Caco-2 (cell line): Measurements from ENCODE around the gene S100A16. TPM values are rescaled to one million over a fixed set of nuclear protein-coding genes. Genes with fewer than 3 reads are reported as not detected.

Experiments
- BruUV-seq: library from RNA; stranded (reverse); fragments of 400-500 nt; replicated peaks from 2 replicates; lab custom pipeline; 2021; lab: Mats Ljungman, UMichigan
- CTCF ChIA-PET: fragments of 300-600 bp; sonication (Branson Sonifier 250); formaldehyde crosslinking; loops from one replicate; lab custom pipeline; 2022; ENCODE audit warnings: antibody characterized with exemption; lab: Charles Lee
- POLR2A ChIA-PET: fragments of 300-600 bp; sonication (Branson Sonifier 250); formaldehyde crosslinking; loops from one replicate; lab custom pipeline; 2022; ENCODE audit warnings: antibody characterized with exemption; lab: Charles Lee
- DNase-seq, 2 experiments: peaks; one replicate each; pipeline versions ENCODE4 v3.0.0 to v3.0.0-alpha.2; 2020 to 2022
- H3K27me3 ChIP-seq: replicated peaks from 2 replicates; pipeline ENCODE4 v1.6.0; 2011; ENCODE audit warnings: low read length; ENCODE audit not compliant: control insufficient read depth, insufficient read depth
- H3K36me3 ChIP-seq: 2 replicates; pipeline ENCODE4 v1.5.1; 2011; ENCODE audit warnings: low read length; ENCODE audit not compliant: control insufficient read depth, insufficient read depth
- H3K4me1 ChIP-seq: fragments of 250-450 bp; sonication (Bioruptor Pico); 2 replicates; pipeline ENCODE4 v1.5.1; 2020; ENCODE audit warnings: mild to moderate bottlenecking
- H3K4me3 ChIP-seq: 2 replicates; pipeline ENCODE4 v1.5.1; 2011; ENCODE audit warnings: low read depth, mild to moderate bottlenecking, control low read depth, low read length
- H3K9me3 ChIP-seq: fragments of 250-450 bp; sonication (Bioruptor Pico); 2 replicates; pipeline ENCODE4 v1.5.1; 2020; ENCODE audit warnings: mild to moderate bottlenecking, moderate library complexity
- H3K27ac Mint-ChIP-seq: one replicate; pipeline ENCODE4 v1.8.0; 2022; ENCODE audit warnings: mixed read lengths; ENCODE audit not compliant: unreplicated experiment
- H3K27me3 Mint-ChIP-seq: one replicate; pipeline ENCODE4 v1.8.0; 2022; ENCODE audit warnings: mixed read lengths; ENCODE audit not compliant: insufficient read depth, unreplicated experiment
- H3K36me3 Mint-ChIP-seq: one replicate; pipeline ENCODE4 v1.8.0; 2022; ENCODE audit warnings: mild to moderate bottlenecking, mixed read lengths; ENCODE audit not compliant: insufficient read depth, unreplicated experiment
- H3K4me1 Mint-ChIP-seq: one replicate; pipeline ENCODE4 v1.8.0; 2022; ENCODE audit warnings: low read depth, mixed read lengths; ENCODE audit not compliant: unreplicated experiment
- H3K4me3 Mint-ChIP-seq: one replicate; pipeline ENCODE4 v1.8.0; 2022; ENCODE audit warnings: mild to moderate bottlenecking, moderate library complexity, mixed read lengths; ENCODE audit not compliant: unreplicated experiment
- H3K9me3 Mint-ChIP-seq: one replicate; pipeline ENCODE4 v1.8.0; 2022; ENCODE audit warnings: mixed read lengths; ENCODE audit not compliant: unreplicated experiment
- intact Hi-C: fragments of 100-400 bp; cut with micrococcal nuclease; formaldehyde crosslinking; loops from one replicate; pipeline ENCODE4 v1.10.0; 2022; ENCODE audit not compliant: unreplicated experiment
- total RNA-seq: library from RNA; stranded (reverse); gene quantifications from 2 replicates; pipeline ENCODE4 v1.2.3, GENCODE V29; 2022
- TF ChIP-seq, protein P1 (sequence below), 2 experiments: fragments of 200-600 bp in 1 of 2; IDR thresholded peaks; 1 replicate in 1 of 2; 2 replicates in 1 of 2; pipeline versions ENCODE4 v1.5.1 to v1.8.0; 2011 to 2022; ENCODE audit warnings: antibody characterized with exemption in 1 of 2, control low read depth in 1 of 2, inconsistent platforms in 1 of 2, low read depth in 1 of 2, low read length in 1 of 2, mild to moderate bottlenecking in 1 of 2, moderate library complexity in 1 of 2; ENCODE audit not compliant: insufficient read depth in 1 of 2, severe bottlenecking in 1 of 2, unreplicated experiment in 1 of 2

Gene S100A16
- total RNA-seq, 1 experiment from 2014 or later: 243 TPM

DNA sequence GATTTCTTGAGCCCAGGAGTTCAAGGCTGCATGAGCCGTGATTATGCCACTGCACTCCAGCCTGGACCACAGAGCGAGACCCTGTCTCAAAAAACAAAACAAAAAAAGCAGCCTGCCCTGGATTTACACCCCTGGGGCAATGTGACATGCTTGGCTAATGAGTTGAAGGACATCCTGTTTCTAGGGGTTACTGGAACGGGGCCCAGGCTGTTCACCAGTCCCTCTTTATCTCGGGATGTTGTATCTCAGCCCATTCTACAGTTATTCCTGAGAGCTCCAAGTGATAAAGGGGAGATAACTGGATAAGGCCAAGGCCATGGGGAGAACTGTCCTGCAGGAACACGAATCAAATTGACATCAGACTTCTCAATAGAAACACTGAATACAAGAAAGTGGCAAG is 25.6 kb downstream of the S100A16 start:
- Mint-ChIP-seq H3K27me3 (no peaks in the 10 kb centered on the region), H3K27ac (no peak overlapping the region), H3K4me3 (no peak overlapping the region), H3K4me1 (peaks cover 32% of the 10 kb centered on the region), H3K9me3 (no peaks in the 10 kb centered on the region), H3K36me3 (no peaks in the 10 kb centered on the region)
- peaks cover 24% of the 10 kb centered on the region for H3K4me1 ChIP-seq
- H3K36me3 ChIP-seq: no peaks in the 10 kb centered on the region
- no peaks in the 10 kb centered on the region for H3K27me3 ChIP-seq
- TF ChIP-seq, protein P1, sequence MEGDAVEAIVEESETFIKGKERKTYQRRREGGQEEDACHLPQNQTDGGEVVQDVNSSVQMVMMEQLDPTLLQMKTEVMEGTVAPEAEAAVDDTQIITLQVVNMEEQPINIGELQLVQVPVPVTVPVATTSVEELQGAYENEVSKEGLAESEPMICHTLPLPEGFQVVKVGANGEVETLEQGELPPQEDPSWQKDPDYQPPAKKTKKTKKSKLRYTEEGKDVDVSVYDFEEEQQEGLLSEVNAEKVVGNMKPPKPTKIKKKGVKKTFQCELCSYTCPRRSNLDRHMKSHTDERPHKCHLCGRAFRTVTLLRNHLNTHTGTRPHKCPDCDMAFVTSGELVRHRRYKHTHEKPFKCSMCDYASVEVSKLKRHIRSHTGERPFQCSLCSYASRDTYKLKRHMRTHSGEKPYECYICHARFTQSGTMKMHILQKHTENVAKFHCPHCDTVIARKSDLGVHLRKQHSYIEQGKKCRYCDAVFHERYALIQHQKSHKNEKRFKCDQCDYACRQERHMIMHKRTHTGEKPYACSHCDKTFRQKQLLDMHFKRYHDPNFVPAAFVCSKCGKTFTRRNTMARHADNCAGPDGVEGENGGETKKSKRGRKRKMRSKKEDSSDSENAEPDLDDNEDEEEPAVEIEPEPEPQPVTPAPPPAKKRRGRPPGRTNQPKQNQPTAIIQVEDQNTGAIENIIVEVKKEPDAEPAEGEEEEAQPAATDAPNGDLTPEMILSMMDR (IDR thresholded peaks at IDR 0.05; ENCODE audit: insufficient read depth in 1 of 2, low read depth in 1 of 2, low read length in 1 of 2, severe bottlenecking in 1 of 2, unreplicated experiment in 1 of 2): no peak
- no peak for DNase-seq
- no peak overlapping the region for H3K4me3 ChIP-seq
- no peaks in the 10 kb centered on the region for H3K9me3 ChIP-seq
- ChIA-PET POLR2A (no interaction called here), CTCF (no interaction called here)
- no TSS peak for BruUV-seq
- intact Hi-C loops: no loop called here

DNA sequence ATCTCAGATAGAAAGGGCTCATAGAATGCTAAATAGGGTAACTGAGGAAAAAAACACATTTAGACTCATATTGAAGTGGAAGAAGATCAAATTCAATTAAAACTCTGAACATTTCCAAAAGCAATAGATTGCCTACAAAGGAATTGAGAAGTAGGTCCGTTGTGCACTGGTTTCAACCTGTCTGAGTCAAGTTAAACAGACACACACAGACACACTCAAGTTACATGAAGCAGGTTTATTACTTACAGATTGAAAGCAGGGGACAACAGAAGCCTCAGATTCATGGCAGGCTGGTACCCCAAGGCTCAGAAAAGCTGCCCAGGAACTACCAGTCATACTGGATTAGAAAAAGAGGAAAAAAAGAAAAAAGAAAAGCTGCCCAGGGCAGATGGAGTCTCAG is 26.6 kb downstream of the S100A16 start:
- peaks cover 30% of the 10 kb centered on the region for H3K4me1 ChIP-seq

GRCh38 chr1:153585006-153585405 is 27.9 kb downstream of the S100A16 start:
- H3K36me3 ChIP-seq: no peaks in the 10 kb centered on the region
- Mint-ChIP-seq H3K9me3 (no peaks in the 10 kb centered on the region), H3K27ac (no peak overlapping the region), H3K4me3 (no peak overlapping the region), H3K4me1 (peaks cover 32% of the 10 kb centered on the region), H3K27me3 (no peaks in the 10 kb centered on the region), H3K36me3 (no peaks in the 10 kb centered on the region)
- intact Hi-C loops: no loop called here
- DNase-seq: no peak
- POLR2A ChIA-PET: no interaction called here
- CTCF ChIA-PET: no interaction called here
- no peaks in the 10 kb centered on the region for H3K9me3 ChIP-seq
- no peak overlapping the region for H3K4me3 ChIP-seq
- peaks cover 34% of the 10 kb centered on the region for H3K4me1 ChIP-seq
- TF ChIP-seq, protein P1 (IDR thresholded peaks at IDR 0.05; ENCODE audit: insufficient read depth in 1 of 2, low read depth in 1 of 2, low read length in 1 of 2, severe bottlenecking in 1 of 2, unreplicated experiment in 1 of 2): no peak
- BruUV-seq: no TSS peak
- H3K27me3 ChIP-seq: no peaks in the 10 kb centered on the region

More for the DNA sequence above, 26.6 kb downstream of the S100A16 start:
- no peaks in the 10 kb centered on the region for H3K27me3 ChIP-seq
- CTCF ChIA-PET: no interaction called here
- no peaks in the 10 kb centered on the region for H3K36me3 ChIP-seq
- Mint-ChIP-seq H3K4me3 (no peak overlapping the region), H3K36me3 (no peaks in the 10 kb centered on the region), H3K27ac (no peak overlapping the region), H3K27me3 (no peaks in the 10 kb centered on the region), H3K4me1 (peaks cover 32% of the 10 kb centered on the region), H3K9me3 (no peaks in the 10 kb centered on the region)
- H3K4me3 ChIP-seq: no peak overlapping the region
- TF ChIP-seq, protein P1 (IDR thresholded peaks at IDR 0.05; ENCODE audit: insufficient read depth in 1 of 2, low read depth in 1 of 2, low read length in 1 of 2, severe bottlenecking in 1 of 2, unreplicated experiment in 1 of 2): no peak
- POLR2A ChIA-PET: interaction anchor here (0.5 to 1.0 kb wide), 2 partner anchors 28 to 42 kb away, joined by 3 read pairs; no protein-coding TSS in a partner anchor
- intact Hi-C loops: no loop called here
- no peak for DNase-seq
- H3K9me3 ChIP-seq: no peaks in the 10 kb centered on the region
- BruUV-seq: no TSS peak
